RWPE2 (cell line): ENCODE results near the gene CCL20.

Experiments used
- ATAC-seq: fragments of 200-7000 bp; cut with Tn5 transposase; 3 replicates; pipeline ENCODE4 v1.9.1; 2021; ENCODE audit warnings: low read depth
- DNase-seq: peaks from one replicate; pipeline ENCODE4 v3.0.0-alpha.2; 2020; ENCODE audit warnings: low spot score
- H3K27ac ChIP-seq: fragments of 450-650 bp; 2 replicates; pipeline ENCODE4 v1.5.1; 2017; ENCODE audit warnings: mild to moderate bottlenecking; ENCODE audit not compliant: poor library complexity, severe bottlenecking
- H3K27me3 ChIP-seq: fragments of 250-450 bp; sonication (Bioruptor Pico); 2 replicates; pipeline ENCODE4 v1.5.1; 2021; ENCODE audit warnings: mild to moderate bottlenecking, moderate library complexity; ENCODE audit not compliant: insufficient read depth, poor library complexity, severe bottlenecking
- H3K36me3 ChIP-seq: fragments of 250-450 bp; sonication (Bioruptor Pico); 2 replicates; pipeline ENCODE4 v1.5.1; 2020; ENCODE audit warnings: low read depth, mild to moderate bottlenecking, moderate library complexity
- H3K4me1 ChIP-seq: fragments of 250-450 bp; sonication (Bioruptor Pico); 2 replicates; pipeline ENCODE4 v1.5.1; 2021; ENCODE audit warnings: mild to moderate bottlenecking, moderate library complexity; ENCODE audit not compliant: insufficient read depth, poor library complexity, severe bottlenecking
- H3K4me3 ChIP-seq: fragments of 250-450 bp; sonication (Bioruptor Pico); 2 replicates; pipeline ENCODE4 v1.5.1; 2021; ENCODE audit warnings: mild to moderate bottlenecking, moderate library complexity; ENCODE audit not compliant: severe bottlenecking
- H3K9me3 ChIP-seq: fragments of 250-450 bp; sonication (Bioruptor Pico); 2 replicates; pipeline ENCODE4 v1.5.1; 2021; ENCODE audit warnings: mild to moderate bottlenecking, moderate library complexity; ENCODE audit not compliant: severe bottlenecking
- CTCF ChIP-seq: fragments of 450-650 bp; IDR thresholded peaks from one replicate; pipeline ENCODE4 v1.5.1; 2017; ENCODE audit warnings: mild to moderate bottlenecking, moderate library complexity; ENCODE audit not compliant: poor library complexity, severe bottlenecking

Gene CCL20

GRCh38 chr2:227853765-227854271 is 40.2 kb downstream of the CCL20 start:
- ATAC-seq (peak; percentile 8; the same call in 1 of the 3 replicates), DNase-seq (no peak)
- Histone ChIP-seq H3K4me3 (no peak overlapping the region), H3K36me3 (no peaks in the 10 kb centered on the region), H3K9me3 (no peaks in the 10 kb centered on the region), H3K4me1 (peaks cover 27% of the 10 kb centered on the region), H3K27ac (peak overlapping the region; percentile 78), H3K27me3 (no peaks in the 10 kb centered on the region)
- TF ChIP-seq CTCF: no peak

GRCh38 chr2:227855440-227855839 is 41.8 kb downstream of the CCL20 start:
- DNase-seq (no peak), ATAC-seq (no peak)
- no peak for TF ChIP-seq CTCF

GRCh38 chr2:227856697-227857096 is 43.1 kb downstream of the CCL20 start:
- TF ChIP-seq CTCF: no peak

More at GRCh38 chr2:227855440-227855839, 41.8 kb downstream of the CCL20 start:
- no peaks in the 10 kb centered on the region for H3K36me3 ChIP-seq
- no peak overlapping the region for H3K27ac ChIP-seq
- no peak overlapping the region for H3K4me3 ChIP-seq
- peaks cover 14% of the 10 kb centered on the region for H3K4me1 ChIP-seq
- H3K9me3 ChIP-seq: no peaks in the 10 kb centered on the region
- no peaks in the 10 kb centered on the region for H3K27me3 ChIP-seq

GRCh38 chr2:227860221-227860641 is 46.6 kb downstream of the CCL20 start:
- no peaks in the 10 kb centered on the region for H3K27me3 ChIP-seq
- H3K36me3 ChIP-seq: no peaks in the 10 kb centered on the region
- TF ChIP-seq CTCF: no peak
- peak overlapping the region; percentile 9 for H3K27ac ChIP-seq
- no peak overlapping the region for H3K4me3 ChIP-seq
- peaks cover 25% of the 10 kb centered on the region for H3K4me1 ChIP-seq
- no peaks in the 10 kb centered on the region for H3K9me3 ChIP-seq
- DNase-seq: no peak
- no peak for ATAC-seq

More at GRCh38 chr2:227856697-227857096, 43.1 kb downstream of the CCL20 start:
- Histone ChIP-seq H3K9me3 (no peaks in the 10 kb centered on the region), H3K4me3 (no peak overlapping the region), H3K4me1 (peaks cover 14% of the 10 kb centered on the region), H3K27me3 (no peaks in the 10 kb centered on the region), H3K27ac (no peak overlapping the region), H3K36me3 (no peaks in the 10 kb centered on the region)
- DNase-seq: no peak
- no peak for ATAC-seq

- DNase-seq (no peak), ATAC-seq (no peak)
- Histone ChIP-seq H3K9me3 (no peaks in the 10 kb centered on the region), H3K36me3 (no peaks in the 10 kb centered on the region), H3K4me1 (peaks cover 25% of the 10 kb centered on the region), H3K27ac (peak overlapping the region; percentile 9), H3K27me3 (no peaks in the 10 kb centered on the region), H3K4me3 (no peak overlapping the region)
- no peak for TF ChIP-seq CTCF
These were observed 47.4 kb downstream of the CCL20 start for GRCh38 chr2:227861011-227861410.
